Measurements from ENCODE around the gene ACKR2. TPM values are rescaled to one million over a fixed set of nuclear protein-coding genes. Genes with fewer than 3 reads are reported as not detected.

Gene ACKR2
- polyA plus RNA-seq, 4 donors, result 1.8 to 3.2 (median 3.1) TPM

DNA sequence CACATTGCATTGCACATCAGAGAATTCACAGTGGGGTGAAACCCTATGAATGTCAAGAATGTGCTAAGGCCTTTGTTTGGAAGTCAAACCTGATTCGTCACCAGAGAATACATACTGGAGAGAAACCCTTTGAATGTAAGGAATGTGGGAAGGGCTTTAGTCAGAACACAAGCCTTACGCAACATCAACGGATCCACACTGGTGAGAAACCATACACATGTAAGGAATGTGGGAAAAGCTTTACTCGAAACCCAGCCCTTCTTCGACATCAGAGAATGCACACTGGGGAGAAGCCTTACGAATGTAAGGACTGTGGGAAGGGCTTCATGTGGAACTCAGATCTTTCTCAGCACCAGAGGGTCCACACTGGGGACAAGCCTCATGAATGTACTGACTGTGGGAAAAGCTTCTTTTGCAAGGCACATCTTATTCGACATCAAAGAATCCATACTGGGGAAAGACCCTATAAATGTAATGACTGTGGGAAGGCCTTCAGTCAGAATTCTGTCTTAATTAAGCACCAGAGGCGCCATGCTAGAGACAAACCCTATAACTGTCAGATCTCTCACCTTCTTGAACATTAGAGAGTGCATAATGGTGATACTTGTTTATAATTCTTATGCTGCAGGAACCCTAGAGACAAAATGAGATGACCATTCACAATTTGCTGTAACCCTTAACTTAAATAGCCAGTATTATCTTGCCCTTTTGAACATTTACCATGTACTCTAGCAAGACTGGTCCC is 105.7 kb downstream of the ACKR2 start:
- DNase-seq (ENCODE audit: low read depth in 4 of 4, low spot score in 2 of 4), result no peak

Other genes with a start within 250 kb of the ACKR2 start
- 10 to 100 TPM; 40.7 to 46.7 (median 43.0) TPM for gene SEC22C, start 227.5 kb upstream of the ACKR2 start, polyA plus RNA-seq (ENCODE audit: insufficient read length in 4 of 4)
- 10 to 100 TPM; 22.8 to 26.3 (median 25.4) TPM for gene SS18L2, start 218.6 kb upstream of the ACKR2 start, polyA plus RNA-seq (ENCODE audit: insufficient read length in 4 of 4)
- gene NKTR, start 208.8 kb upstream of the ACKR2 start, polyA plus RNA-seq (ENCODE audit: insufficient read length in 4 of 4), result 100 to 1,000 TPM in 2 of 4 donors, 10 to 100 TPM in 2; 52.4 to 201 (median 108) TPM
- gene ZBTB47, start 155.7 kb upstream of the ACKR2 start, polyA plus RNA-seq (ENCODE audit: insufficient read length in 4 of 4), result 10 to 100 TPM; 14.1 to 19.3 (median 17.9) TPM
- not detected for gene KLHL40, start 123.9 kb upstream of the ACKR2 start, polyA plus RNA-seq (ENCODE audit: insufficient read length in 4 of 4)
- under 1 TPM; 0.43 to 0.74 (median 0.50) TPM for gene HHATL, start 106.6 kb upstream of the ACKR2 start, polyA plus RNA-seq (ENCODE audit: insufficient read length in 4 of 4)
- 1 to 10 TPM; 2.6 to 4.1 (median 3.3) TPM for gene CCDC13, start 36.2 kb upstream of the ACKR2 start, polyA plus RNA-seq (ENCODE audit: insufficient read length in 4 of 4)
- 100 to 1,000 TPM; 135 to 193 (median 161) TPM for gene HIGD1A, start 5.0 kb upstream of the ACKR2 start, polyA plus RNA-seq (ENCODE audit: insufficient read length in 4 of 4)
- 1 to 10 TPM in 1 of 4 donors, under 1 TPM in 3; 0.62 to 1.2 (median 0.84) TPM for gene CYP8B1, start 66.4 kb downstream of the ACKR2 start, polyA plus RNA-seq (ENCODE audit: insufficient read length in 4 of 4)
- gene ZNF662, start 96.7 kb downstream of the ACKR2 start, polyA plus RNA-seq (ENCODE audit: insufficient read length in 4 of 4), result 10 to 100 TPM; 18.4 to 44.1 (median 29.3) TPM
- gene GASK1A, start 169.9 kb downstream of the ACKR2 start, polyA plus RNA-seq (ENCODE audit: insufficient read length in 4 of 4), result 1 to 10 TPM; 3.1 to 4.6 (median 3.7) TPM